HPDE6-E6E7 (cell line): ENCODE results near the gene ZNF575.
A peak's percentile ranks its signal among the peaks of the same experiment; 100 is the strongest.

ENCODE experiments used
- DNase-seq: peaks from one replicate; pipeline ENCODE4 v3.0.0; 2011; ENCODE audit warnings: missing footprints; ENCODE audit errors: extremely low spot score

The ZNF575 gene

GRCh38 chr19:43574424-43575155, 41.6 kb downstream of the ZNF575 start:
- DNase-seq = no peak

- DNase-seq = peak; percentile 98
Observed at GRCh38 chr19:43575156-43575950, 42.4 kb downstream of the ZNF575 start, which contains the start of the genes PINLYP and XRCC1. Gene PINLYP, plus strand, starts transcription at chr19:43575801. Its CDS starts 1,391 bp downstream, at chr19:43577192. Gene XRCC1, minus strand, starts transcription at chr19:43575527. Its CDS starts 69 bp downstream, at chr19:43575458.

DNA sequence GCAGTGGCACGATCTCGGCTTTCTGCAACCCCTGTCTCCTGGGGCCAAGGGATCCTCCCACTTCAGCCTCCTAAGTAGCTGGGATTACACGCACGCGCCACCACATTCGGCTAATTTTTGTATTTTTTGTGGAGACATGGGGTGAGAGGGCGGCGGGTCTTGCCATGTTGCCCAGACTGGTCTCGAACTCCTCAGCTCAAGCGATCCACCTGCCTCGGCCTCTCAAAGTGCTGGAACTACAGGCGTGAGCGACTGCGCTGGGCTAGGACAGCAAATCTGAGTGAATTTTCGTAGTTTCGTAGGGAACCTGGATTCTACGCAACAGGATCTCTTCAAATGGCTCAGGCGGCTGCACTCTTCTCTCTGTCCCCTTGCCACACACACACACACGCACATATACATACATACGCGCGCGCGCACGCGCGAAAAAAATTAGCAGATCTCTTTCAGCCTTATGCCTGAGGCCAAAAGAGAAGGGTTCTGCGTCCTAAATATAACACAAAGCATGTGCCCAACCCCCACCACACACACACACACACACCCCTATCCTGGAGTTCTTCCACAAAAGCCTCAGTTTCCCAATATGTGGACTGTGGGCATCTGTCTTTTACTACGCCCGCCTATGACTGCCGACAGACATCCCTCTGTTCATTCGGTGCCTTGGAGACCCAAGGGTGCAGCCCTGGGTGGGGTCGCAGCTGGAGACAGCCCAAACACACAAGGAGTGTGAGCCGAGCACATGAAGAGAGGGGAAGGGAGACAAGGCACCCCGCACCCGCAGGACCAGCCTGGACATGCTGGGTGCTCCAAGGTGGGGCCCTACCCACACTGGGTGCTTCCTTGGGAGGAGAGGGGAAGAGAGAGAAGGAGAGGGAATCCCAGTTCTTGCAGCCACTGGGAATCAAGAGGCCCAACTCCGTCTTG, 43.2 kb downstream of the ZNF575 start:
- no peak for DNase-seq

GRCh38 chr19:43578787-43579186, 45.8 kb downstream of the ZNF575 start:
- DNase-seq = no peak

DNA sequence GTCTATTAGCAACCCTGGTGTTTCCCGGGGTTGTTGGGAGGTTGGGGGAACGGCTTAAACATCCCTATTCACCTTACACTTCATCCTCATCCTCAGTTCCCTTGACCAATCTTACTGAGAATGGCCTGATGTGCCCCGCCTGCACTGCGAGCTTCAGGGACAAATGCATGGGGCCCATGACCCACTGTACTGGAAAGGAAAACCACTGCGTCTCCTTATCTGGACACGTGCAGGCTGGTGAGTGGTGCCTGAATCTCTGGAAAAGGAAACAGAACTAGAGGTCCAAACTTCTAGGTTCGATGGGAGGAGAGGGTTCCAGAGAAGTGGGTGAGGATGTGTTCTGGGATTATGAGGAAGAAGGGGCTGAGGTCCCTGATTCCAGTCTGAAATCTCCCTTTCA, 48.5 kb downstream of the ZNF575 start:
- no peak for DNase-seq

GRCh38 chr19:43582495-43582894, 49.5 kb downstream of the ZNF575 start:
- DNase-seq = no peak

- no peak for DNase-seq
Observed at GRCh38 chr19:43584484-43584883, 51.5 kb downstream of the ZNF575 start.
